ENCODE data around the gene CST7.

GRCh38 chr20:24912397-24913075 lies 36.5 kb upstream of the CST7 start:
- TF ChIP-seq, protein P1, sequence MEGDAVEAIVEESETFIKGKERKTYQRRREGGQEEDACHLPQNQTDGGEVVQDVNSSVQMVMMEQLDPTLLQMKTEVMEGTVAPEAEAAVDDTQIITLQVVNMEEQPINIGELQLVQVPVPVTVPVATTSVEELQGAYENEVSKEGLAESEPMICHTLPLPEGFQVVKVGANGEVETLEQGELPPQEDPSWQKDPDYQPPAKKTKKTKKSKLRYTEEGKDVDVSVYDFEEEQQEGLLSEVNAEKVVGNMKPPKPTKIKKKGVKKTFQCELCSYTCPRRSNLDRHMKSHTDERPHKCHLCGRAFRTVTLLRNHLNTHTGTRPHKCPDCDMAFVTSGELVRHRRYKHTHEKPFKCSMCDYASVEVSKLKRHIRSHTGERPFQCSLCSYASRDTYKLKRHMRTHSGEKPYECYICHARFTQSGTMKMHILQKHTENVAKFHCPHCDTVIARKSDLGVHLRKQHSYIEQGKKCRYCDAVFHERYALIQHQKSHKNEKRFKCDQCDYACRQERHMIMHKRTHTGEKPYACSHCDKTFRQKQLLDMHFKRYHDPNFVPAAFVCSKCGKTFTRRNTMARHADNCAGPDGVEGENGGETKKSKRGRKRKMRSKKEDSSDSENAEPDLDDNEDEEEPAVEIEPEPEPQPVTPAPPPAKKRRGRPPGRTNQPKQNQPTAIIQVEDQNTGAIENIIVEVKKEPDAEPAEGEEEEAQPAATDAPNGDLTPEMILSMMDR (conservative IDR thresholded peaks at IDR 0.05; ENCODE audit: low read depth, low read length): no peak
- TF ChIP-seq EZH2 (IDR thresholded peaks at IDR 0.05; ENCODE audit: borderline replicate concordance, low read depth, low read length, poor library complexity, severe bottlenecking): no peak
